Measurements from ENCODE around the gene PARM1. TPM values are rescaled to one million over a fixed set of nuclear protein-coding genes. Genes with fewer than 3 reads are reported as not detected.

PARM1 gene
- total and polyA plus RNA-seq, 12 donors: 11.3 to 204 (median 70.6) TPM

GRCh38 chr4:75016472-75016871, 83.6 kb downstream of the PARM1 start:
- Histone ChIP-seq H3K4me1 (replicated peaks in 1 of 2) (no peaks in the 10 kb centered on the region), H3K27me3 (no peaks in the 10 kb centered on the region), H3K27ac (no peak overlapping the region), H3K4me3 (no peak overlapping the region), H3K36me3 (replicated peaks in 1 of 2) (no peaks in the 10 kb centered on the region), H3K9me3 (replicated peaks in 1 of 3) (no peaks in the 10 kb centered on the region)
- no peak for DNase-seq
- intact Hi-C loops (cut with DNase I): no loop called here
- TF ChIP-seq CTCF (IDR thresholded peaks at IDR 0.05) (no peak), POLR2A (IDR thresholded peaks at IDR 0.05) (no peak)
- WGBS, 4 donors: 51 to 60% (median 56%) methylated on average over 6 of the region's 6 CpGs

GRCh38 chr4:75018811-75019479, 86.0 kb downstream of the PARM1 start:
- no peak overlapping the region for H3K4me3 ChIP-seq
- no peaks in the 10 kb centered on the region for H3K9me3 ChIP-seq (replicated peaks in 1 of 3)
- no peaks in the 10 kb centered on the region for H3K27me3 ChIP-seq
- no peaks in the 10 kb centered on the region for H3K36me3 ChIP-seq (replicated peaks in 1 of 2)
- no peak for DNase-seq
- no peaks in the 10 kb centered on the region for H3K4me1 ChIP-seq (replicated peaks in 1 of 2)
- 53 to 78% (median 68%) methylated on average over 3 of the region's 3 CpGs for WGBS, 4 donors
- no peak for TF ChIP-seq POLR2A (IDR thresholded peaks at IDR 0.05)
- no peak for TF ChIP-seq CTCF (IDR thresholded peaks at IDR 0.05)
- no peak overlapping the region for H3K27ac ChIP-seq
- intact Hi-C loops (cut with DNase I): no loop called here

- Histone ChIP-seq H3K4me3 (no peak overlapping the region), H3K27ac (no peak overlapping the region), H3K4me1 (replicated peaks in 1 of 2) (no peaks in the 10 kb centered on the region), H3K27me3 (no peaks in the 10 kb centered on the region), H3K36me3 (replicated peaks in 1 of 2) (no peaks in the 10 kb centered on the region), H3K9me3 (replicated peaks in 1 of 3) (no peaks in the 10 kb centered on the region)
- peak in 1 of 7 donors; percentile 1 for DNase-seq
- intact Hi-C loops (cut with DNase I): no loop called here
- TF ChIP-seq POLR2A (IDR thresholded peaks at IDR 0.05): no peak
- TF ChIP-seq CTCF (IDR thresholded peaks at IDR 0.05): no peak
- WGBS, 4 donors: 69 to 76% (median 74%) methylated on average over 5 of the region's 5 CpGs
These were observed 92.5 kb downstream of the PARM1 start for GRCh38 chr4:75025431-75025830.

- Histone ChIP-seq H3K9me3 (replicated peaks in 1 of 3) (no peaks in the 10 kb centered on the region), H3K36me3 (replicated peaks in 1 of 2) (no peaks in the 10 kb centered on the region), H3K4me1 (replicated peaks in 1 of 2) (no peaks in the 10 kb centered on the region), H3K27me3 (no peaks in the 10 kb centered on the region), H3K4me3 (no peak overlapping the region), H3K27ac (no peak overlapping the region)
- no peak for DNase-seq
- intact Hi-C loops (cut with DNase I): no loop called here
- WGBS, 4 donors: 71 to 79% (median 77%) methylated on average over 6 of the region's 6 CpGs
- TF ChIP-seq CTCF (IDR thresholded peaks at IDR 0.05) (no peak), POLR2A (IDR thresholded peaks at IDR 0.05) (no peak)
These were observed 95.4 kb downstream of the PARM1 start for GRCh38 chr4:75028196-75028854.

All from adrenal gland (tissue), 12 donors.